Measurements from ENCODE around the gene MACROD2.

DNA sequence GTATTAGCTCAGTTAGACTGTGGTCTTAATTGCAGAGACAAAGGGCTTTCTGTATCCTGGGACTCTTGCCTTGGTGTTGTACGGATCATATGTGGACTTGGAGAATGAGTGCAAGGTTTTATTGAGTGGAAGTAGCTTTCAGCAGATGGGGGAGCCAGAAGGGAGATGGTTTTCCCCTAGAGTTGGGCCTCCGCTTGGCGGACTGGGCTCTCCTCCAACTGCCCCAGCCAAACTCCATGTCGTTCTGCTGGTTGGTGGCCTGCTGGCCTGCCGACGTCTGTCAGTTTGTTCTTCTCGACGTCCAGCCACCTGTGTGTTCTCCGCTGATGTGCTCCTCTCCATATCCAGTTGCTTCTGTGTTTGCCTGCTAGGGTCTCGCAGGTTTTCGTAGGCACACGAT is 531.6 kb downstream of the MACROD2 start:
- TF ChIP-seq SNAI2 (CRISPR knock-in tag; IDR thresholded peaks at IDR 0.05) (no peak), ZFP3 (CRISPR knock-in tag; IDR thresholded peaks at IDR 0.05) (no peak), ARNTL (CRISPR knock-in tag; IDR thresholded peaks at IDR 0.05; ENCODE audit: borderline replicate concordance, low read depth) (no peak), RARB (CRISPR knock-in tag; IDR thresholded peaks at IDR 0.05) (no peak), PATZ1 (CRISPR knock-in tag; IDR thresholded peaks at IDR 0.05; ENCODE audit: borderline replicate concordance) (no peak), CSDC2 (CRISPR knock-in tag; IDR thresholded peaks at IDR 0.05) (no peak)
